A549 (cell line): ENCODE data around the gene CTIF.

Experiments used
- CBX8 ChIP-seq: fragments of 200-600 bp; sonication (generic); IDR thresholded peaks from 2 replicates; pipeline ENCODE4 v1.6.1; 2016
- CEBPB ChIP-seq, 2 experiments: fragments of >200 bp in 1 of 2; sonication (Bioruptor Twin) in 1 of 2; formaldehyde crosslinking in 1 of 2; IDR thresholded peaks; 2 replicates each; pipeline ENCODE4 v1.6.1; 2012 to 2016
- FOSL2 ChIP-seq, 2 experiments: fragments of 450-650 bp in 1 of 2; fragments of >200 bp in 1 of 2; sonication (Bioruptor Twin) in 1 of 2; formaldehyde crosslinking; IDR thresholded peaks; 2 replicates each; pipeline versions ENCODE4 v1.5.0 to v1.6.1; 2016 to 2020; ENCODE audit warnings: mild to moderate bottlenecking in 1 of 2, moderate library complexity in 1 of 2
- MAFK ChIP-seq: fragments of 450-650 bp; IDR thresholded peaks from 2 replicates; pipeline ENCODE4 v1.6.1; 2014; ENCODE audit not compliant: partially characterized antibody
- NPAS2 ChIP-seq: fragments of 250-450 bp; sonication (Bioruptor Pico); IDR thresholded peaks from 2 replicates; pipeline ENCODE4 v1.8.0; 2022; ENCODE audit warnings: mild to moderate bottlenecking, moderate library complexity, borderline replicate concordance
- PHF8 ChIP-seq: fragments of 200-600 bp; sonication (generic); IDR thresholded peaks from 2 replicates; pipeline ENCODE4 v1.6.1; 2016; ENCODE audit warnings: low read depth, mild to moderate bottlenecking, antibody characterized with exemption, moderate library complexity, borderline replicate concordance
- POLR2A ChIP-seq: IDR thresholded peaks from 2 replicates; pipeline ENCODE4 v1.6.1; 2012; ENCODE audit warnings: mild to moderate bottlenecking, low read length
- RAD21 ChIP-seq, 2 experiments: fragments of >200 bp in 1 of 2; sonication (Bioruptor Twin) in 1 of 2; formaldehyde crosslinking in 1 of 2; IDR thresholded peaks in 1 of 2; conservative IDR thresholded peaks in 1 of 2; 2 replicates in 1 of 2; 3 replicates in 1 of 2; pipeline ENCODE4 v1.6.1; 2012 to 2018; ENCODE audit warnings: inconsistent platforms in 1 of 2
- TP53 ChIP-seq: fragments of 250-450 bp; sonication (Bioruptor Pico); IDR thresholded peaks from 2 replicates; pipeline ENCODE4 v1.5.0; 2021; ENCODE audit warnings: mild to moderate bottlenecking, moderate library complexity
- TF ChIP-seq, protein P1 (sequence below): fragments of >200 bp; sonication (Bioruptor Twin); formaldehyde crosslinking; IDR thresholded peaks from 3 replicates; pipeline ENCODE4 v1.5.1; 2016

GRCh38 chr18:48541026-48541746, 2.4 kb downstream of the CTIF start:
- TF ChIP-seq CEBPB (IDR thresholded peaks at IDR 0.05) (no peak), RAD21 (conservative IDR thresholded peaks at IDR 0.05 in 1 of 2, IDR thresholded peaks at IDR 0.05 in 1 of 2) (no peak), TP53 (CRISPR knock-in tag) (no peak), POLR2A (no peak), NPAS2 (CRISPR knock-in tag) (no peak), PHF8 (0 out of 2 replicates have a peak, but pooled peaks have one; percentile 2), MAFK (no peak), CBX8 (no peak), FOSL2 (IDR thresholded peaks at IDR 0.05) (no peak), FOSL2 (CRISPR knock-in tag; IDR thresholded peaks at IDR 0.05) (no peak)
- TF ChIP-seq, protein P1, sequence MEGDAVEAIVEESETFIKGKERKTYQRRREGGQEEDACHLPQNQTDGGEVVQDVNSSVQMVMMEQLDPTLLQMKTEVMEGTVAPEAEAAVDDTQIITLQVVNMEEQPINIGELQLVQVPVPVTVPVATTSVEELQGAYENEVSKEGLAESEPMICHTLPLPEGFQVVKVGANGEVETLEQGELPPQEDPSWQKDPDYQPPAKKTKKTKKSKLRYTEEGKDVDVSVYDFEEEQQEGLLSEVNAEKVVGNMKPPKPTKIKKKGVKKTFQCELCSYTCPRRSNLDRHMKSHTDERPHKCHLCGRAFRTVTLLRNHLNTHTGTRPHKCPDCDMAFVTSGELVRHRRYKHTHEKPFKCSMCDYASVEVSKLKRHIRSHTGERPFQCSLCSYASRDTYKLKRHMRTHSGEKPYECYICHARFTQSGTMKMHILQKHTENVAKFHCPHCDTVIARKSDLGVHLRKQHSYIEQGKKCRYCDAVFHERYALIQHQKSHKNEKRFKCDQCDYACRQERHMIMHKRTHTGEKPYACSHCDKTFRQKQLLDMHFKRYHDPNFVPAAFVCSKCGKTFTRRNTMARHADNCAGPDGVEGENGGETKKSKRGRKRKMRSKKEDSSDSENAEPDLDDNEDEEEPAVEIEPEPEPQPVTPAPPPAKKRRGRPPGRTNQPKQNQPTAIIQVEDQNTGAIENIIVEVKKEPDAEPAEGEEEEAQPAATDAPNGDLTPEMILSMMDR: no peak
